Vagina (tissue), 2 donors: ENCODE measurements around the gene INPP4A.

Source experiments
- POLR2AphosphoS5 ChIP-seq, 2 donors: sonication (generic); formaldehyde crosslinking; IDR thresholded peaks; one replicate each; pipeline ENCODE4 v1.9.0; 2017; ENCODE audit warnings: antibody characterized with exemption in 2 of 2, mild to moderate bottlenecking in 2 of 2, low read depth in 1 of 2; ENCODE audit not compliant: insufficient read depth in 1 of 2
- TF ChIP-seq, protein P1 (sequence below), 3 experiments: fragments of 450-650 bp in 2 of 3; fragments of 200-600 bp in 1 of 3; sonication (generic) in 1 of 3; IDR thresholded peaks; one replicate each; pipeline ENCODE4 v1.5.1; 2017 to 2019; ENCODE audit warnings: antibody characterized with exemption in 3 of 3, mild to moderate bottlenecking in 2 of 3, moderate library complexity in 2 of 3

DNA sequence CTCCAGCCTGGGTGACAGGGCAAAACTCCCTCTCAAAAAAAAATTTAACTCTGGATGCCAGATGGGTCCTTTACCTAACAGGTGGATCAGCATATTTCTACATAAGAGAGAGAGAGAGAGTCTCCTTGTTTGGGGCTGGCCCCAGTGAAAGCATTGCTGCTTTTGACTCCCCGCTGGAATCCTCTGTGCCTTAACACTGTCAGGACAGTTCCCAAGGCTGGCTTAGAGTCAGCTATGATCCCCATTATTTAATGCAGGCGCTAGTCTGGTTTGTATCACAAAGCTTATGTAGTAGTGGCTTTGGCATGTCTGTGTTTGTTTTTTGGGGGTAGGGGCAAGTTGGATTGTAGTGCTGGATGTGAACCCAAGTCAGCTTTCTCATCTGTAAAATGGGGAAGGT lies 9.4 kb downstream of the INPP4A start:
- TF ChIP-seq, protein P1, sequence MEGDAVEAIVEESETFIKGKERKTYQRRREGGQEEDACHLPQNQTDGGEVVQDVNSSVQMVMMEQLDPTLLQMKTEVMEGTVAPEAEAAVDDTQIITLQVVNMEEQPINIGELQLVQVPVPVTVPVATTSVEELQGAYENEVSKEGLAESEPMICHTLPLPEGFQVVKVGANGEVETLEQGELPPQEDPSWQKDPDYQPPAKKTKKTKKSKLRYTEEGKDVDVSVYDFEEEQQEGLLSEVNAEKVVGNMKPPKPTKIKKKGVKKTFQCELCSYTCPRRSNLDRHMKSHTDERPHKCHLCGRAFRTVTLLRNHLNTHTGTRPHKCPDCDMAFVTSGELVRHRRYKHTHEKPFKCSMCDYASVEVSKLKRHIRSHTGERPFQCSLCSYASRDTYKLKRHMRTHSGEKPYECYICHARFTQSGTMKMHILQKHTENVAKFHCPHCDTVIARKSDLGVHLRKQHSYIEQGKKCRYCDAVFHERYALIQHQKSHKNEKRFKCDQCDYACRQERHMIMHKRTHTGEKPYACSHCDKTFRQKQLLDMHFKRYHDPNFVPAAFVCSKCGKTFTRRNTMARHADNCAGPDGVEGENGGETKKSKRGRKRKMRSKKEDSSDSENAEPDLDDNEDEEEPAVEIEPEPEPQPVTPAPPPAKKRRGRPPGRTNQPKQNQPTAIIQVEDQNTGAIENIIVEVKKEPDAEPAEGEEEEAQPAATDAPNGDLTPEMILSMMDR (IDR thresholded peaks at IDR 0.05) = no peak
- TF ChIP-seq POLR2AphosphoS5 (IDR thresholded peaks at IDR 0.05; ENCODE audit: insufficient read depth in 1 of 2, low read depth in 1 of 2) = no peak
